GM18868 (cell line): ENCODE data around the gene ATF6B.
"Not testable (repeated sequence)": the region's sequence is repeated elsewhere in the genome, so short reads cannot be mapped to it uniquely, and the experiment has no call there.

ENCODE experiments used
- ATAC-seq: cut with Tn5 transposase; IDR thresholded peaks from one replicate; pipeline ENCODE4 v1.9.1; 2021; ENCODE audit warnings: mild to moderate bottlenecking, moderate library complexity; ENCODE audit not compliant: unreplicated experiment

The ATF6B gene

DNA sequence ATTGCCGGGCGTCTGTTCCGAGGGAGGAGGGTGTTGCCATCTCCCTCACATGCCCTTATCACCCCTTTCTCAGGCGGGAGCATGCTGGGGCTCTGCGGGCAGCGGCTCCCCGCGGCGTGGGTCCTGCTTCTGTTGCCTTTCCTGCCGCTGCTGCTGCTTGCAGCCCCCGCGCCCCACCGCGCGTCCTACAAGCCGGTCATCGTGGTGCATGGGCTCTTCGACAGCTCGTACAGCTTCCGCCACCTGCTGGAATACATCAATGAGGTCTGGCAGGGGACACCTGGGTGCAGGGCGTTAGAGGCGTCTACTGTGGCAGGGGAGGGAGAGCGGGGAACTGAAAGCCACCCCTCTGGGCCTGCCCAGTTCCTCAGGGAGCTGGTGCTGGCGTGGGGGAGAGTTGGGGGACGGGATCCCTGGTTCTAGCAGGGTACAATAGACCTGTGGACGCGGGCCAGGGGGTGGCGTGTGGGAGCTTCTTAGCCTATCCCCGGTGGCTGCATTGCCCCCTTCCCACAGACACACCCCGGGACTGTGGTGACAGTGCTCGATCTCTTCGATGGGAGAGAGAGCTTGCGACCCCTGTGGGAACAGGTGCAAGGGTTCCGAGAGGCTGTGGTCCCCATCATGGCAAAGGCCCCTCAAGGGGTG is 26.6 kb upstream of the ATF6B start:
- peak; percentile 64 for ATAC-seq

DNA sequence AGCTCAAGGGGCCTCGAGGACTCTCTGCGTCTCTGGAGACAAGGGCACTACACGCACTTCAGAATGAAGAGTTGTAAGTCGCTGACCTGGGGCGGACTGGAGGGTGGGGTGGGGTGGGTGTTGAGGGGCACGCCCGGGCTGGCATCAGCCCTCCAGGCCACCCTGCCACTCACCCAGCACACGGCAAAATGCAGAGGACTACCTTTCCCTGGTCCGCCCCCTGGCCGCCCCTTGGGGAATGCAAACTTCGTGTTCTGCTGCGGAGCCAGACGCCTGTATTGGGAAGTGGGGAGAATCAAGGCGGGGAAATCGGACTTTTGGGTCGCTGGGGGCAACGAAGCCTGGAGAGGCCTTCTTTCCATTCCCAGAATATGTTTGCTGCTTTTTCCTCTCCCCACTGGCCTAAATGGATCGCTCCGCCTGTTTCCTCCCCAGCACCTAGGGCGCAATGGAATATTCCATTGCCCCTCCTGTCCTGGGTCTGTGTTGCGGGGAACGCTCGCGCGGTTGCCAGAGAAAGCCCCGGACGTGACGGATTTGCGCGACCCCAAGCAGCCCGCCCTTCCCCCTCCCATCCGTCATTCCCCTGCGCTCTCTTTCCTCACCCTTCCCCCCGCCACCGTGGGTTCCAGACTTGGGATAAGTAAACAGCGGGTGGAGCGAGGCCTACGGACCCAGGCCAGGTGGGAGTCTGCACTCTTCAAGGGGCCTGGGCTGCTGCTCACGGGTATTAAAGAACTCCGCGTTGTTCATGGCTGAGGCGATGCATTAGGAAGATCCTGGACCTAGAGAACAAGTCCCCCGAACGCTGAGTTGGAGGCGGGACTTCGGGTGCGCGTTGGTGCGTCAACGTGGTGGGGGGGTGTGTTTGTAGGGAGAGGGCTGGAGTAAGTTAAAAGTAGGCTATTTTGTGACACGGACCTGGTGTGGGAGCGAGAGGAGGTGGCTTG is 25.8 kb upstream of the ATF6B start, which contains the start of gene PPT2:
PPT2 (plus strand) TSS at position 578 of the 950 bp plus-strand sequence. CDS start 454 bp downstream, outside the sequence.
- ATAC-seq, result peak; percentile 28

- no peak for ATAC-seq
These were observed 24.9 kb upstream of the ATF6B start for GRCh38 chr6:32152769-32153563.

DNA sequence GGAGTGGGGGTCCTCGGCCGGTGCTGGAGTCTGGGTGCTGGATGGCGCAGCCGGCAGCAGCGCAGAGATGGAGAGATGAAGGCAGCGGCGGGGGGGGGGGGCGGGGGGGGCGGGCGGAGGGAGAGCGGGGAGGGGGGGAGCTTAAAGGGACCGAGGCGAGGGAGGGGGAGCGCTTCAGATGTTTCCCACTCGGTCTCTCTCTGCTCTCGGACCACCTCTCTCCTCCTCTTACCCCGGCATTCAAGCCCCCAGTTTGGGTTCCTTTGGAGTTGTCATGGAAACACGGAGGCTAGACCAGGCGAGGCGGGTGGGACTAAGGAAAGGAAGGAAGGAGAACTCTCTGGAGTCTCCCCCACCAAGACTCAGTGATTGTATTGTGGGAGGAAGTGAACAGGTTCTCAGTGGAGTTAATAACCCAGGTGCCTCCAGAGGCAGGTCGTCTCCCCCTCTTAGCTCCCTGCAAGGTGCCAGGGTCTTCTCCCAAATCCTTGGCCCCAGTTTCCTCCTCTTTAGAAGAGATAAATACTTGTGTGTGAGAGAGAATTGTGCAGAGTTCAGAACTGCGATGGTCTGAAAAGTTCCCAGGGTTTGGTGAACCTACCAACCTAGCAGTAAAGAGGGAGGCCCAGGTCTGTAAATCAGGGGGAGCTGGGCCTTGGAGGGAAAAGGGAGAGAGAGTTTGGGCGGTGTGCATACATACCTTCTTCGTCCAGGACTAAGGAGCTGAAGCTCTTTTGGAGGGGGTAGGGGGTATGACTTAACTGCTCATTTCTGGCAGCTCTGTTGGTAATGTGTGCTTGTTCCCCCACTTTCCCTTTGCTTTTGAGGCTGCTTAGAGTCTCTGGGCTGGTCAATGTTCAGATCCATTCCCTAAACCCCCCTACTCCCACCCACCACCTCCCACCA is 24.1 kb upstream of the ATF6B start, which contains the start of gene PRRT1:
PRRT1 (minus strand) TSS at position 77 of the 906 bp plus-strand sequence. CDS start 112 bp downstream, outside the sequence.
- ATAC-seq, result no peak

- no peak for ATAC-seq
These were observed 23.3 kb upstream of the ATF6B start for GRCh38 chr6:32151181-32151862.

- no peak for ATAC-seq
These were observed 22.2 kb upstream of the ATF6B start for GRCh38 chr6:32149932-32150870.

DNA sequence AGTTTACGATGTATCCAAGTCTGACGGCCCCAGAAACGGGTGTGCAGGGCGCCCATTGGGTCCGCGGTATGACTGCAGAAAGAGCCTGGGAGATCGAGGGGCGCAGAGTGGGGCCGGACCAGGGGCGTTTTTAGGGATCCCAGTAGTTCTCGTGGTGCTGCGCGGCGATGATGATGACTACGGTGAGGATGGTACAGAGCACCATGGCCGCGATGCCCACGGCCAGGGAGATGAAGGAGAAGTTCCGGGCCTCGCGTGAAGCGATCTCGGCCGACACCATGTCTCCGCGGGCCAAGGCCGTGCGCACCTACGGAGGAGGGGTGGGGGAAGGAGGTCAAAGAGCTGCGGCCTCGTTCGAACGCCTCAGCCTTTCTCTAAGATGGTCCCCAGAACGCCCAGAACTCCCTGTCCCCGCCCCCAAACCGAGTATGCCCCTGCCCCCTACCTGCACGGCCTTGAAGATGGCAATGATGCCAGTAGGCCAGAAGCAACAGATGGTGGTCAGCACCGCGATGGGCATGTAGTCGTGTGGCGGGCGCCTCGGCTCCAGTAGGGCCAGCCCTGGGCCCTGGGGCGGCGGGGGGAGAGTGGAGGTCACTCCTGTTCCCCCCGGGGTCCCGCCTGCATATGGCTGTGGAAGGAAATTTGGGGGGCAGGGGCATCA is 21.2 kb upstream of the ATF6B start:
- no peak for ATAC-seq

DNA sequence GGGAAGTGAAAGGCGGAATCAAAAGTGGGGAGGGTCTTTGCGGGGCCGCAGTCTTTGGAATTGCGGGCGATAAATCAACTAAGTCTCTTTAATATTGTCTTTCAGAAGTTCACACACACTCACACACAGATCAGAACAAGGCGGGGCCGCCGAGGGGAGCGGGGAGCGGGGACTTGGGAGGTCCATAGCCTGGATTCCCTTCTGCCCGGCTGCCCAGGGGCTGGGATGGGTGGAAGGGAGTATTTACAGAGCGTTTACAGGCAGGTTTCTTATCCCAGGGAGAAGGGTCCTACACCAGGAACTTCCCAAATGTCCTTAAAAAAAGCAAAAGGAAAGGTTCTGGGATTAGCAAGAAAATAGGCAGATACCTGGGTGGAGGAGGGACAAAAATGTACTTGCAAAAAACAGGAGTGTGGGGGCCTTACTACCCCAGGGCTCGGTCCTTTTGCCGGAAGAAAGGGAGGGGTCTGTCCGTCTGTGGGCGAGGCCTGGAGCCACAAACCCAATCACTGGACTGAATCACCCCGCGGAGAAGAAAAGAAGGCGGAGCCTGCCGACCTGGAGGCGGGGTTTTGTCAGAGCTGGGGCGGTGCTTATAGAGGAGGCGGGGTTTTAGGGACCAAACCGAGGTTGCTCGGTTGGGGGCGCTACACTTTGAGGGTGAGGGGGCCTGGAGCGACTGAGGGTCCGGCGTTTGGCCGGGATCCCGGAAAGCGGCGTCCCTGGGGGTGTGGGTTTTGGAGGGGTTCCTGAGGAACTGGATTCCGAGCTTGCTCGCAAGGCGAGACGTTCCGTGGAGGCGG is 20.4 kb upstream of the ATF6B start:
- ATAC-seq, result no peak

- no peak for ATAC-seq
These were observed 19.5 kb upstream of the ATF6B start for GRCh38 chr6:32147401-32148132.

GRCh38 chr6:32146687-32147086 is 18.6 kb upstream of the ATF6B start:
- ATAC-seq, result no peak

- no peak for ATAC-seq
These were observed 18.2 kb upstream of the ATF6B start for GRCh38 chr6:32146287-32146686.

DNA sequence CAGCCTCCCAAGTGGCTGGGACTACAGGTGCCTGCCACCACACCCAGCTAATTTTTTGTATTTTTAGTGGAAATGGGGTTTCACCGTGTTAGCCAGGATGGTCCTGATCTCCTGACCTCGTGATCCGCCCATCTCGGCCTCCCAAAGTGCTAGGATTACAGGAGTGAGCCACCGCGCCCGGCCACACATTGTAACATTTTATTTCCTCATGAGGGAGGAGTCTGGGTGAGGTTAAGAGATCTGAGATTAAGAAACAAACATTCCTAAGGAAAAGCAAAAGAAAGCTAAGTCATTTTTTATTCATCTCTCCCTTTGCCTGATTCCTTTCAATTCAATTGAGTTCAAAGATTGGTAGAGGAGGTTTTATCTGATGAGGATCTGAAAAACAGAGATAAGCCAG is 16.2 kb upstream of the ATF6B start:
- ATAC-seq, result not testable (repeated sequence)

GRCh38 chr6:32140420-32141046 is 12.5 kb upstream of the ATF6B start:
- ATAC-seq, result no peak

GRCh38 chr6:32139590-32139989 is 11.5 kb upstream of the ATF6B start:
- ATAC-seq, result no peak

GRCh38 chr6:32137454-32137853 is 9.4 kb upstream of the ATF6B start:
- no peak for ATAC-seq

- ATAC-seq, result no peak
These were observed 5.7 kb upstream of the ATF6B start for GRCh38 chr6:32133786-32134185.
